Measurements from ENCODE around the gene PRKAR1B. TPM values are rescaled to one million over a fixed set of nuclear protein-coding genes. Genes with fewer than 3 reads are reported as not detected.
"Not testable (repeated sequence)": the region's sequence is repeated elsewhere in the genome, so short reads cannot be mapped to it uniquely, and the experiment has no call there.

Gene PRKAR1B
- total RNA-seq, 2 experiments from 2014 or later = 22.5 to 41.6 TPM

GRCh38 chr7:745431-746154, 18.5 kb upstream of the PRKAR1B start:
- no TSS peak for BruUV-seq (replicated peaks)
- H3K4me1 ChIP-seq (ENCODE audit: insufficient read depth, low read length, poor library complexity, severe bottlenecking) = no peaks in the 10 kb centered on the region
- POLR2A ChIA-PET = no interaction called here
- H3K9me2 ChIP-seq (ENCODE audit: insufficient read depth, low read length) = no peaks in the 10 kb centered on the region
- intact Hi-C loops (cut with micrococcal nuclease; ENCODE audit: unreplicated experiment) = no loop called here
- H3K79me2 ChIP-seq (ENCODE audit: insufficient read depth, low read depth, low read length) = no peaks in the 10 kb centered on the region
- no peak for DNase-seq (ENCODE audit: low spot score)
- CTCF ChIA-PET (ENCODE audit: unreplicated experiment) = no interaction called here
- TF ChIP-seq EZH2phosphoT487 (IDR thresholded peaks at IDR 0.05; ENCODE audit: borderline replicate concordance, low read depth, low read length) = no peak
- TF ChIP-seq, protein P1, sequence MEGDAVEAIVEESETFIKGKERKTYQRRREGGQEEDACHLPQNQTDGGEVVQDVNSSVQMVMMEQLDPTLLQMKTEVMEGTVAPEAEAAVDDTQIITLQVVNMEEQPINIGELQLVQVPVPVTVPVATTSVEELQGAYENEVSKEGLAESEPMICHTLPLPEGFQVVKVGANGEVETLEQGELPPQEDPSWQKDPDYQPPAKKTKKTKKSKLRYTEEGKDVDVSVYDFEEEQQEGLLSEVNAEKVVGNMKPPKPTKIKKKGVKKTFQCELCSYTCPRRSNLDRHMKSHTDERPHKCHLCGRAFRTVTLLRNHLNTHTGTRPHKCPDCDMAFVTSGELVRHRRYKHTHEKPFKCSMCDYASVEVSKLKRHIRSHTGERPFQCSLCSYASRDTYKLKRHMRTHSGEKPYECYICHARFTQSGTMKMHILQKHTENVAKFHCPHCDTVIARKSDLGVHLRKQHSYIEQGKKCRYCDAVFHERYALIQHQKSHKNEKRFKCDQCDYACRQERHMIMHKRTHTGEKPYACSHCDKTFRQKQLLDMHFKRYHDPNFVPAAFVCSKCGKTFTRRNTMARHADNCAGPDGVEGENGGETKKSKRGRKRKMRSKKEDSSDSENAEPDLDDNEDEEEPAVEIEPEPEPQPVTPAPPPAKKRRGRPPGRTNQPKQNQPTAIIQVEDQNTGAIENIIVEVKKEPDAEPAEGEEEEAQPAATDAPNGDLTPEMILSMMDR (conservative IDR thresholded peaks at IDR 0.05; ENCODE audit: low read length) = no peak
- H3K36me3 ChIP-seq (ENCODE audit: insufficient read depth, low read length) = peaks cover 59% of the 10 kb centered on the region
- no peaks in the 10 kb centered on the region for H4K20me1 ChIP-seq (ENCODE audit: insufficient read depth, low read length)
- H2AFZ ChIP-seq (ENCODE audit: low read length) = no peak overlapping the region
- H3K9me3 ChIP-seq (ENCODE audit: low read length) = no peaks in the 10 kb centered on the region
- H3K27ac ChIP-seq (ENCODE audit: low read depth, low read length, poor library complexity, severe bottlenecking) = no peak overlapping the region
- H3K4me3 ChIP-seq (ENCODE audit: low read depth, low read length, poor library complexity, severe bottlenecking) = no peak overlapping the region
- no peak overlapping the region for H3K4me2 ChIP-seq (ENCODE audit: low read length)

- intact Hi-C loops (cut with micrococcal nuclease; ENCODE audit: unreplicated experiment) = no loop called here
These were observed 17.9 kb upstream of the PRKAR1B start for GRCh38 chr7:744854-745430.

GRCh38 chr7:744128-744520, 17.0 kb upstream of the PRKAR1B start:
- H3K9me3 ChIP-seq (ENCODE audit: low read length); BruUV-seq (replicated peaks); H3K4me3 ChIP-seq (ENCODE audit: low read depth, low read length, poor library complexity, severe bottlenecking); H3K27ac ChIP-seq (ENCODE audit: low read depth, low read length, poor library complexity, severe bottlenecking); H2AFZ ChIP-seq (ENCODE audit: low read length); H4K20me1 ChIP-seq (ENCODE audit: insufficient read depth, low read length); H3K4me1 ChIP-seq (ENCODE audit: insufficient read depth, low read length, poor library complexity, severe bottlenecking); intact Hi-C loops (cut with micrococcal nuclease; ENCODE audit: unreplicated experiment); H3K79me2 ChIP-seq (ENCODE audit: insufficient read depth, low read depth, low read length); CTCF ChIA-PET (ENCODE audit: unreplicated experiment); DNase-seq (ENCODE audit: low spot score); H3K9me2 ChIP-seq (ENCODE audit: insufficient read depth, low read length); H3K4me2 ChIP-seq (ENCODE audit: low read length): not testable (repeated sequence)
- H3K36me3 ChIP-seq (ENCODE audit: insufficient read depth, low read length) = peaks cover 60% of the 10 kb centered on the region
- POLR2A ChIA-PET = interaction anchor here (0.7 kb wide), 1 partner anchor 849 kb away, joined by 6 read pairs; no protein-coding TSS in a partner anchor

More at GRCh38 chr7:744854-745430, 17.9 kb upstream of the PRKAR1B start:
- no peak for DNase-seq (ENCODE audit: low spot score)
- no peaks in the 10 kb centered on the region for H3K79me2 ChIP-seq (ENCODE audit: insufficient read depth, low read depth, low read length)
- no TSS peak for BruUV-seq (replicated peaks)
- H3K36me3 ChIP-seq (ENCODE audit: insufficient read depth, low read length) = peaks cover 59% of the 10 kb centered on the region
- no peak overlapping the region for H3K4me2 ChIP-seq (ENCODE audit: low read length)
- POLR2A ChIA-PET = no interaction called here
- no peaks in the 10 kb centered on the region for H3K4me1 ChIP-seq (ENCODE audit: insufficient read depth, low read length, poor library complexity, severe bottlenecking)
- no peak overlapping the region for H2AFZ ChIP-seq (ENCODE audit: low read length)
- no peak overlapping the region for H3K27ac ChIP-seq (ENCODE audit: low read depth, low read length, poor library complexity, severe bottlenecking)
- no peak for TF ChIP-seq EZH2phosphoT487 (IDR thresholded peaks at IDR 0.05; ENCODE audit: borderline replicate concordance, low read depth, low read length)
- TF ChIP-seq, protein P1 (conservative IDR thresholded peaks at IDR 0.05; ENCODE audit: low read length) = no peak
- H4K20me1 ChIP-seq (ENCODE audit: insufficient read depth, low read length) = no peaks in the 10 kb centered on the region
- H3K9me3 ChIP-seq (ENCODE audit: low read length) = no peaks in the 10 kb centered on the region
- H3K9me2 ChIP-seq (ENCODE audit: insufficient read depth, low read length) = no peaks in the 10 kb centered on the region
- H3K4me3 ChIP-seq (ENCODE audit: low read depth, low read length, poor library complexity, severe bottlenecking) = no peak overlapping the region
- CTCF ChIA-PET (ENCODE audit: unreplicated experiment) = no interaction called here

DNA sequence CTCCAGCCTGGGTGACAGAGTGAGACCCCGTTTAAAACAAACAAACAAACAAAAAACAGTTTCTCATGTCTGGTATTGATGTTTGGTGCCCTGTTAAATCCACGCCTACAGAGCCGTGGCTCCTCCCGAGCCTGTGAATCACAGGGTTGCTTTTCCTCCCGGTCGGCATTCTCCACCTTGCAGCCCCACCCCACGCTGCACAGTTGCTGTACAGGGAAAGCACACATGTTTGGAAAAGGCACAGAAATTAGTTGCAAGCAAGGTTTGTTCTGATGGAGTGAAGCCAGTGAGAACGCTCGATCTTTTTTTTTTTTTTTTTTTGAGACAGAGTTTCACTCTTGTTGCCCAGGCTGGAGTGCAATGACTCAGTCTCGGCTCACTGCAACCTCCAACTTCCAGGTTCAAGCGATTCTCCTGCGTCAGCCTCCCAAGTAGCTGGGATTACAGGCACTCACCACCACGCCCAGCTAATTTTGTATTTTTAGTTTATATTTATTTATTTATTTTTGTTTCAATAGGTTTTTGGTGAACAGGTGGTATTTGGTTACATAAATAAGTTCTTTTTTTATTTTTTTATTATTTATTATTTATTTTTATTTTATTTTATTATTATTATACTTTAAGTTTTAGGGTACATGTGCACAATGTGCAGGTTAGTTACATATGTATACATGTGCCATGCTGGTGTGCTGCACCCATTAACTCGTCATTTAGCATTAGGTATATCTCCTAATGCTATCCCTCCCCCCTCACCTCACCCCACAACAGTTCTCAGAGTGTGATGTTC, 16.5 kb upstream of the PRKAR1B start:
- H4K20me1 ChIP-seq (ENCODE audit: insufficient read depth, low read length); H3K9me2 ChIP-seq (ENCODE audit: insufficient read depth, low read length); H3K4me1 ChIP-seq (ENCODE audit: insufficient read depth, low read length, poor library complexity, severe bottlenecking); H3K9me3 ChIP-seq (ENCODE audit: low read length); H2AFZ ChIP-seq (ENCODE audit: low read length); intact Hi-C loops (cut with micrococcal nuclease; ENCODE audit: unreplicated experiment); H3K27ac ChIP-seq (ENCODE audit: low read depth, low read length, poor library complexity, severe bottlenecking); H3K4me3 ChIP-seq (ENCODE audit: low read depth, low read length, poor library complexity, severe bottlenecking); CTCF ChIA-PET (ENCODE audit: unreplicated experiment); H3K4me2 ChIP-seq (ENCODE audit: low read length); BruUV-seq (replicated peaks); DNase-seq (ENCODE audit: low spot score); H3K79me2 ChIP-seq (ENCODE audit: insufficient read depth, low read depth, low read length): not testable (repeated sequence)
- POLR2A ChIA-PET = interaction anchor here (0.7 kb wide), 1 partner anchor 850 kb away, joined by 6 read pairs; no protein-coding TSS in a partner anchor
- peaks cover 62% of the 10 kb centered on the region for H3K36me3 ChIP-seq (ENCODE audit: insufficient read depth, low read length)
